ENCODE results near the gene ZNF836. TPM values are rescaled to one million over a fixed set of nuclear protein-coding genes. Genes with fewer than 3 reads are reported as not detected.

The ZNF836 gene
- total RNA-seq, 4 donors from 2014 or later = 6.1 to 31.5 (median 20.3) TPM

DNA sequence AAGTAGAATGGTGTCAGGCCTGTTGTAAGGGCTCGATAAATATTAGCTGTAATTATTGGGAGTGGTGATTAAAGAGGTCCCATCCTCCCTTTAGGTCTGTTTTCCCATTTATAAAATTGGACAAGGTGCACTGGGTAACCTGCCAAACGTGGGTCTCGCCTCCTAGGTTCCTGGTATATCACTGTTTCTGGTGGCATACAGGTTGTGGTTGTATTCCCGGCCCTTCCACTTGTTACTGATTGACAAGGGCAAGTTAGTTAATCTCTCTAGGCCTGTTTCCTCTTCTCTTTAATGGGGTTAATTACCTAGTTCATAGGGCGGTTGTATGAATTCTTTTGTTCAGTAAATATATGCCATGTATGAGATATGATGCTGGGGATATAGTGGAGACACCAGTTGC lies 20.0 kb upstream of the ZNF836 start:
- Histone ChIP-seq H3K36me3 (no peaks in the 10 kb centered on the region), H3K4me1 (peaks cover 0 to 27% of the 10 kb centered on the region in 2 donors), H3K27me3 (no peaks in the 10 kb centered on the region), H3K9me3 (no peaks in the 10 kb centered on the region), H3K27ac (peak overlapping the region in 1 of 2 donors; percentile 99), H3K4me3 (peak overlapping the region; percentile 50 to 94)
- TF ChIP-seq, protein P1, sequence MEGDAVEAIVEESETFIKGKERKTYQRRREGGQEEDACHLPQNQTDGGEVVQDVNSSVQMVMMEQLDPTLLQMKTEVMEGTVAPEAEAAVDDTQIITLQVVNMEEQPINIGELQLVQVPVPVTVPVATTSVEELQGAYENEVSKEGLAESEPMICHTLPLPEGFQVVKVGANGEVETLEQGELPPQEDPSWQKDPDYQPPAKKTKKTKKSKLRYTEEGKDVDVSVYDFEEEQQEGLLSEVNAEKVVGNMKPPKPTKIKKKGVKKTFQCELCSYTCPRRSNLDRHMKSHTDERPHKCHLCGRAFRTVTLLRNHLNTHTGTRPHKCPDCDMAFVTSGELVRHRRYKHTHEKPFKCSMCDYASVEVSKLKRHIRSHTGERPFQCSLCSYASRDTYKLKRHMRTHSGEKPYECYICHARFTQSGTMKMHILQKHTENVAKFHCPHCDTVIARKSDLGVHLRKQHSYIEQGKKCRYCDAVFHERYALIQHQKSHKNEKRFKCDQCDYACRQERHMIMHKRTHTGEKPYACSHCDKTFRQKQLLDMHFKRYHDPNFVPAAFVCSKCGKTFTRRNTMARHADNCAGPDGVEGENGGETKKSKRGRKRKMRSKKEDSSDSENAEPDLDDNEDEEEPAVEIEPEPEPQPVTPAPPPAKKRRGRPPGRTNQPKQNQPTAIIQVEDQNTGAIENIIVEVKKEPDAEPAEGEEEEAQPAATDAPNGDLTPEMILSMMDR (IDR thresholded peaks at IDR 0.05) = no peak
- no peak for TF ChIP-seq POLR2A (IDR thresholded peaks at IDR 0.05)
- DNase-seq = no peak
- intact Hi-C loops (cut with DNase I; ENCODE audit: low total_unique reads) = no loop called here

DNA sequence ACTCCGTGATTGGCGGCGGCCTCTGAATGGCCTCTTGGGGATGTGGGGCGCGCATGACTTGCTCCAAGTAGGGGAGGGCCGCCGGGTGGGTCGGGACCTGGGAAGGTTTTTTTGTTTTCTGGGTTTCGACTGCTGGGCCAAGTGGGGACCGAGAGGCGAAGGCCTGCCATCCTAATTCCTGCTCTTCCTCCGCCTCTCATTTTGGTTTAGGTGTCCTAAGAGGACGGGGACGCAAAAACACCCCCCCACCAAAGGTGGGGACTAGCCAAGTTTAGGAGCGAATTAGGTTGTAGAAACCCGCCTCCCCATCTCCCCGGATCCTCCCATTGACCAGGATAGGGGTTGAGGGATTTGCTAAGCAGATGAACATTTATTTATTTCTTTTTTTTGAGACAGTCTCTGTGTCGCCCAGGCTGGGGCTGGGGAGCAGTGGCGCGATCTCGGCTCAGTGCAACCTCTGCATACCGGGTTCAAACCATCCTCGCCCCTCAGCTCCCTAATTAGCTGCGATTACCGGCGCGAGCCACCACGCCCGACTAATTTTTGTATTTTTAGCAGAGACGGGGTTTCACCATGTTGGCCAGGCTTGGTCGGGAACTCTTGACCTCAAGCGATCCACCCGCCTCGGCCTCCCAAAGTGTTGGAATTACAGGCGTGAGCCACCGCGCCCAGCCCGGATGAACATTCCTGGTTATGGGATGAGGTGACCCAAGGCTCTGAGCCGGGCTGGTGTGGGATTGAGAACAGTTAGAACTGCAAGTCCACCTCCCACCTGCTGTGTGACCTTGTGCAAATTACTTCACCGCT lies 19.3 kb upstream of the ZNF836 start:
- no peaks in the 10 kb centered on the region for H3K36me3 ChIP-seq
- no peaks in the 10 kb centered on the region for H3K27me3 ChIP-seq
- no peaks in the 10 kb centered on the region for H3K9me3 ChIP-seq
- DNase-seq = peak in 1 of 2 donors; percentile 21
- H3K27ac ChIP-seq = peak overlapping the region; percentile 98 to 99
- peak overlapping the region; percentile 50 to 94 for H3K4me3 ChIP-seq
- H3K4me1 ChIP-seq = peaks cover 0 to 23% of the 10 kb centered on the region in 2 donors
- intact Hi-C loops (cut with DNase I; ENCODE audit: low total_unique reads) = no loop called here
- TF ChIP-seq POLR2A (IDR thresholded peaks at IDR 0.05) = no peak
- TF ChIP-seq, protein P1 (IDR thresholded peaks at IDR 0.05) = no peak

DNA sequence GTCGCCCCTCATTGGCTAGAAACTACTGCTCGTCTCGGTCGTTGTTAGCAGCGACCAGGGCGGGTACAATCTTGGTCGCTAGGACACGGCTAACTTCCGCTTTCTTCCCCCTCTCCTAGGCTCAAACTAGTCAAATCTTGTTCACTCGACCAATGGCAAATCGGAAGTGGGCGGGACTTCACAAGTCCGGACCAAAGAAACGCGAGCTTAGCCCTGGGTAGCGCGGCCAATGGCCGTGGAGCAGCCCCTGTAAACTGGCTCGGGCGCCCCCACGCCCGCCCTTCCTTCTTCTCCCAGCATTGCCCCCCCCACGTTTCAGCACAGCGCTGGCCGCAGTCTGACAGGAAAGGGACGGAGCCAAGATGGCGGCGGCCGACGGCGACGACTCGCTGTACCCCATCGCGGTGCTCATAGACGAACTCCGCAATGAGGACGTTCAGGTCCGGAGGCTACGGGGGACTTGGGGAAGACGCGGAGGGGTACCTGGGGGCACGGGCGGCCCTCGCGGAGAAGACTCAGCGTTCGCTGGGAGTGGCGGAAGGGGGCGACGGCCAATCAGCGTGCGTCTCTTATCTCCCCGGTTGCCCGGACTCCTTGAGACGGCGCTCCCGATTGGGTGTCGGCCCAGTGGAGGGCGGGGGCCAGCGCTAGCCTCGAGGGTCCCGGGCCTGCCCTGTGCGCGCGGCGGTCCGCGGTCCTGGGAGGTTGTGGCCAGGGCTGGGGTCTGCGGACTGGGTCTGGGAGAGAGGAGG lies 18.5 kb upstream of the ZNF836 start, which contains the start of gene PPP2R1A:
Gene PPP2R1A, plus strand, starts transcription at position 318 of the 752 bp plus-strand sequence. Its CDS starts 45 bp downstream, at position 363.
- H3K9me3 ChIP-seq = no peaks in the 10 kb centered on the region
- H3K27me3 ChIP-seq = no peaks in the 10 kb centered on the region
- peak; percentile 99 to 100 for DNase-seq
- peaks cover 0 to 21% of the 10 kb centered on the region in 2 donors for H3K4me1 ChIP-seq
- intact Hi-C loops (cut with DNase I; ENCODE audit: low total_unique reads) = no loop called here
- TF ChIP-seq, protein P1 (IDR thresholded peaks at IDR 0.05) = no peak
- TF ChIP-seq POLR2A (IDR thresholded peaks at IDR 0.05) = peak; percentile 67 to 90
- H3K4me3 ChIP-seq = peak within 1 kb of the TSS; percentile 50 to 94
- H3K36me3 ChIP-seq = no peaks in the 10 kb centered on the region
- H3K27ac ChIP-seq = peak within 1 kb of the TSS; percentile 98 to 99

DNA sequence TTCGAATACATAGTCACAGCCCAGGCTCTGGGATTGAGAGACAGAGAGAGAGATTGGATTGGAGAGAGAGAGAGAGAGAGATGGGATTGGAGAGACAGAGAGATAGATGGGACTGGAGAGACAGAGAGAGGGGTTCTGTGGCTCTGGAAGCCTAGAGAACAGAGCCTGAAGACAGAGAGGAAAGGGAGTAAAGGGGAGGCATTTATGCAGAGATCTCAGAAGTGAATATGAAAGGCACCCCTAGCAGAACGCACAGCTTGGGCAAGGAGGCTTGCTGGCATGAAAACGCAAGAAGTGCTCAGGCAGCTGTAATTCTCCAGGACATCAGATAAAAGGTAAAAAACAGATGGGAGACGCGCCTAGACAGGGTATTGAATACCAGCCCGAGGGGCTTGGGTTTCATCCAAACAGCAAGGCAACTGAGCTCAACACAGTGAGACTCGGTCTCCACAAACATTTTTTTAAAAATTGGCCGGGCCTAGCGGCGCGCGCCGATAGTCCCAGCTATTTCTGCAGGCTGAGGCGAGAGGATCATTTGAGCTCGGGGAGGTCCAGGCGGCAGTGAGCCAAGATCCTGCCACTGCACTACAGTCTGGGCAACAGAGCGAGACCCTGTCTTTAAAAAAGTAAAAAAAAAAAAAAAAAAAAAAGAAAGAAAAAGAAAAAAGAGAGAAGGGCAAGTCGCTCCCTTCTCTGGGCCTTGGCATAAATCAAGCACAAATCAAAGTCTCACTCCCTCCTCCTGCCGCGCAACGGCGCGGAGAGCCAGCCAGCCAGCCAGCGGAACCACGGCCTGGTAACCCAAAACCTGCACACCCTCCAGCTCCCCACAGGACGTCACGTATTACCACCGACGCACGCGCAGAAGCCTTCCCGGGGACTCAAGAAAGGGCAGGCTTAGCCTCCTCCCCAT lies 17.7 kb upstream of the ZNF836 start:
- peaks cover 0 to 21% of the 10 kb centered on the region in 2 donors for H3K4me1 ChIP-seq
- intact Hi-C loops (cut with DNase I; ENCODE audit: low total_unique reads) = no loop called here
- no peaks in the 10 kb centered on the region for H3K9me3 ChIP-seq
- peak overlapping the region; percentile 38 to 48 for H3K4me3 ChIP-seq
- H3K27ac ChIP-seq = peak overlapping the region; percentile 91 to 94
- H3K27me3 ChIP-seq = no peaks in the 10 kb centered on the region
- no peaks in the 10 kb centered on the region for H3K36me3 ChIP-seq
- no peak for DNase-seq
- TF ChIP-seq, protein P1 (IDR thresholded peaks at IDR 0.05) = no peak
- TF ChIP-seq POLR2A (IDR thresholded peaks at IDR 0.05) = peak; percentile 10 to 81

Measured in uterus (tissue), 4 donors.